Measurements from ENCODE around the gene LRRC28.

GRCh38 chr15:99404454-99404853, 153.2 kb downstream of the LRRC28 start:
- no peak for TF ChIP-seq ZBTB11 (CRISPR knock-in tag; IDR thresholded peaks at IDR 0.05)
- TF ChIP-seq IKZF2 (IDR thresholded peaks at IDR 0.05): no peak
- no peak for TF ChIP-seq CTCF (IDR thresholded peaks at IDR 0.05 in 2 of 3, conservative IDR thresholded peaks at IDR 0.05 in 1 of 3; ENCODE audit: control insufficient read depth in 2 of 3, extremely low read depth in 1 of 3, insufficient read depth in 1 of 3, low read depth in 3 of 3, low read length in 3 of 3)
- TF ChIP-seq POLR2A (IDR thresholded peaks at IDR 0.05; ENCODE audit: low read depth, low read length): no peak
- TF ChIP-seq RAD21 (IDR thresholded peaks at IDR 0.05; ENCODE audit: insufficient read depth, low read depth, low read length): no peak
- no peak for TF ChIP-seq E4F1 (IDR thresholded peaks at IDR 0.05; ENCODE audit: borderline replicate concordance, partially characterized antibody)
- no peak for TF ChIP-seq NR2C2 (IDR thresholded peaks at IDR 0.05; ENCODE audit: borderline replicate concordance, control insufficient read depth, insufficient read length, low read depth)
- no peak for TF ChIP-seq CREM (IDR thresholded peaks at IDR 0.05; ENCODE audit: low read depth)
- TF ChIP-seq BCLAF1 (IDR thresholded peaks at IDR 0.05): no peak
- no peak for TF ChIP-seq SIN3A (IDR thresholded peaks at IDR 0.05; ENCODE audit: low read depth, low read length)
- no peak for TF ChIP-seq FOS (IDR thresholded peaks at IDR 0.05; ENCODE audit: borderline replicate concordance, extremely low read depth, insufficient read length)
- TF ChIP-seq MYC (IDR thresholded peaks at IDR 0.05; ENCODE audit: insufficient read depth, insufficient read length, insufficient replicate concordance, low read length, severe bottlenecking): no peak
